SK-N-SH treated with all-trans-retinoic acid at 6 μM for 48 hours (cell line): ENCODE measurements around the gene FAM184B.

Experiments
- ATAC-seq: fragments of 200-7000 bp; cut with Tn5 transposase; 3 replicates; pipeline ENCODE4 v1.9.1; 2020; ENCODE audit warnings: mild to moderate bottlenecking, moderate library complexity
- ARNTL ChIP-seq: fragments of 450-650 bp; formaldehyde crosslinking; IDR thresholded peaks from 2 replicates; pipeline ENCODE4 v1.5.0; 2020; ENCODE audit warnings: low read depth, mild to moderate bottlenecking, moderate library complexity, borderline replicate concordance
- BACH2 ChIP-seq: fragments of 250-450 bp; sonication (Bioruptor Pico); IDR thresholded peaks from 2 replicates; pipeline ENCODE4 v1.9.0; 2021; ENCODE audit warnings: mild to moderate bottlenecking, borderline replicate concordance
- CREB5 ChIP-seq: fragments of 250-450 bp; sonication (Bioruptor Pico); IDR thresholded peaks from 2 replicates; pipeline ENCODE4 v1.5.1; 2020; ENCODE audit warnings: low read depth, mild to moderate bottlenecking, moderate library complexity
- CSDC2 ChIP-seq: fragments of 250-450 bp; sonication (Bioruptor Pico); IDR thresholded peaks from 2 replicates; pipeline ENCODE4 v1.5.0; 2020; ENCODE audit warnings: mild to moderate bottlenecking, moderate library complexity
- GLIS3 ChIP-seq: fragments of 250-450 bp; sonication (Bioruptor Pico); IDR thresholded peaks from 2 replicates; pipeline ENCODE4 v1.5.0; 2020; ENCODE audit warnings: mild to moderate bottlenecking, moderate library complexity
- ISL1 ChIP-seq: fragments of 250-450 bp; sonication (Bioruptor Pico); IDR thresholded peaks from 2 replicates; pipeline ENCODE4 v2.1.2; 2022; ENCODE audit warnings: mild to moderate bottlenecking, moderate library complexity
- OSR1 ChIP-seq: fragments of 250-450 bp; sonication (Bioruptor Pico); IDR thresholded peaks from 2 replicates; pipeline ENCODE4 v1.8.0; 2022; ENCODE audit warnings: moderate library complexity, mild to moderate bottlenecking, inconsistent platforms
- PATZ1 ChIP-seq: fragments of 250-450 bp; sonication (Bioruptor Pico); IDR thresholded peaks from 2 replicates; pipeline ENCODE4 v1.8.0; 2020; ENCODE audit warnings: mild to moderate bottlenecking, moderate library complexity, borderline replicate concordance
- POU6F1 ChIP-seq: fragments of 250-450 bp; sonication (Bioruptor Pico); IDR thresholded peaks from 2 replicates; pipeline ENCODE4 v1.8.0; 2021; ENCODE audit warnings: low read depth, mild to moderate bottlenecking, moderate library complexity, borderline replicate concordance
- PPARA ChIP-seq: fragments of 250-450 bp; sonication (Bioruptor Pico); IDR thresholded peaks from 2 replicates; pipeline ENCODE4 v1.5.0; 2020; ENCODE audit warnings: mild to moderate bottlenecking, borderline replicate concordance
- RARB ChIP-seq: fragments of 250-450 bp; sonication (Bioruptor Pico); IDR thresholded peaks from 2 replicates; pipeline ENCODE4 v1.8.0; 2021; ENCODE audit warnings: mild to moderate bottlenecking, moderate library complexity
- SNAI2 ChIP-seq: fragments of 250-450 bp; sonication (Bioruptor Pico); IDR thresholded peaks from 2 replicates; pipeline ENCODE4 v1.5.0; 2020; ENCODE audit warnings: mild to moderate bottlenecking, moderate library complexity
- TCF4 ChIP-seq: fragments of 250-450 bp; sonication (Bioruptor Pico); IDR thresholded peaks from 2 replicates; pipeline ENCODE4 v1.8.0; 2021; ENCODE audit warnings: mild to moderate bottlenecking, moderate library complexity, borderline replicate concordance
- TOX ChIP-seq: fragments of 250-450 bp; sonication (Bioruptor Pico); IDR thresholded peaks from 2 replicates; pipeline ENCODE4 v1.8.0; 2021; ENCODE audit warnings: mild to moderate bottlenecking, moderate library complexity, borderline replicate concordance
- TSHZ2 ChIP-seq: fragments of 250-450 bp; sonication (Bioruptor Pico); IDR thresholded peaks from 2 replicates; pipeline ENCODE4 v1.5.0; 2020; ENCODE audit warnings: mild to moderate bottlenecking, moderate library complexity
- ZC3H10 ChIP-seq: fragments of 250-450 bp; sonication (Bioruptor Pico); IDR thresholded peaks from 2 replicates; pipeline ENCODE4 v1.5.1; 2021; ENCODE audit warnings: mild to moderate bottlenecking, moderate library complexity
- ZFP3 ChIP-seq: fragments of 250-450 bp; sonication (Bioruptor Pico); IDR thresholded peaks from 2 replicates; pipeline ENCODE4 v1.5.0; 2020; ENCODE audit warnings: mild to moderate bottlenecking, moderate library complexity
- ZFP30 ChIP-seq: fragments of 450-650 bp; formaldehyde crosslinking; IDR thresholded peaks from 2 replicates; pipeline ENCODE4 v1.5.0; 2022; ENCODE audit warnings: mild to moderate bottlenecking, moderate library complexity
- ZNF565 ChIP-seq: fragments of 450-650 bp; formaldehyde crosslinking; conservative IDR thresholded peaks from 2 replicates; pipeline ENCODE4 v1.5.0; 2020; ENCODE audit warnings: low read depth, mild to moderate bottlenecking, moderate library complexity
- ZNF70 ChIP-seq: fragments of 450-650 bp; formaldehyde crosslinking; IDR thresholded peaks from 2 replicates; pipeline ENCODE4 v1.5.0; 2020; ENCODE audit warnings: mild to moderate bottlenecking, moderate library complexity
- ZNF8 ChIP-seq: fragments of 450-650 bp; formaldehyde crosslinking; IDR thresholded peaks from 2 replicates; pipeline ENCODE4 v1.5.0; 2020; ENCODE audit warnings: mild to moderate bottlenecking, moderate library complexity

FAM184B gene

GRCh38 chr4:17763931-17764330 lies 17.5 kb downstream of the FAM184B start:
- no peak for ATAC-seq
- TF ChIP-seq ZC3H10 (CRISPR knock-in tag), result no peak
- no peak for TF ChIP-seq ZFP30 (CRISPR knock-in tag)
- TF ChIP-seq ISL1 (CRISPR knock-in tag), result no peak
- no peak for TF ChIP-seq PPARA
- no peak for TF ChIP-seq ZNF565 (CRISPR knock-in tag)
- no peak for TF ChIP-seq POU6F1 (CRISPR knock-in tag)
- TF ChIP-seq OSR1 (CRISPR knock-in tag), result no peak
- no peak for TF ChIP-seq SNAI2 (CRISPR knock-in tag)
- no peak for TF ChIP-seq GLIS3 (CRISPR knock-in tag)
- no peak for TF ChIP-seq PATZ1 (CRISPR knock-in tag)
- TF ChIP-seq ZNF8 (CRISPR knock-in tag), result no peak
- TF ChIP-seq TSHZ2, result no peak
- TF ChIP-seq CREB5, result no peak
- TF ChIP-seq TCF4 (CRISPR knock-in tag), result no peak
- TF ChIP-seq ZFP3 (CRISPR knock-in tag), result no peak
- TF ChIP-seq CSDC2 (CRISPR knock-in tag), result no peak
- TF ChIP-seq TOX (CRISPR knock-in tag), result no peak
- TF ChIP-seq, all 23 proteins: peak for 0

GRCh38 chr4:17763416-17763815 lies 18.0 kb downstream of the FAM184B start:
- TF ChIP-seq PATZ1 (CRISPR knock-in tag), result no peak
- no peak for TF ChIP-seq ZNF565 (CRISPR knock-in tag)
- TF ChIP-seq BACH2, result no peak
- no peak for TF ChIP-seq ZNF8 (CRISPR knock-in tag)
- TF ChIP-seq TSHZ2, result no peak
- TF ChIP-seq TCF4 (CRISPR knock-in tag), result no peak
- TF ChIP-seq POU6F1 (CRISPR knock-in tag), result no peak
- no peak for TF ChIP-seq GLIS3 (CRISPR knock-in tag)
- TF ChIP-seq ZFP30 (CRISPR knock-in tag), result no peak
- no peak for TF ChIP-seq ZNF70
- TF ChIP-seq ARNTL, result no peak
- no peak for TF ChIP-seq RARB
- no peak for TF ChIP-seq CSDC2 (CRISPR knock-in tag)
- no peak for TF ChIP-seq ZC3H10 (CRISPR knock-in tag)
- TF ChIP-seq OSR1 (CRISPR knock-in tag), result no peak
- TF ChIP-seq SNAI2 (CRISPR knock-in tag), result no peak
- ATAC-seq, result no peak
